PFSK-1 (cell line): Measurements from ENCODE around the gene HOXA3.

Experiments used
- POLR2AphosphoS5 ChIP-seq: IDR thresholded peaks from 2 replicates; pipeline ENCODE4 v1.6.1; 2012; ENCODE audit warnings: low read depth, mild to moderate bottlenecking, control low read depth, low read length, moderate library complexity
- REST ChIP-seq, 2 experiments: IDR thresholded peaks; 2 replicates each; pipeline versions ENCODE4 v1.6.1 to v1.8.0; 2011 to 2012; ENCODE audit warnings: low read depth in 2 of 2, low read length in 2 of 2, control low read depth in 1 of 2, inconsistent platforms in 1 of 2, mild to moderate bottlenecking in 1 of 2, moderate library complexity in 1 of 2; ENCODE audit not compliant: insufficient read depth in 1 of 2

GRCh38 chr7:27121684-27122076 is 30.7 kb downstream of the HOXA3 start:
- TF ChIP-seq POLR2AphosphoS5: no peak
- TF ChIP-seq REST (IDR thresholded peaks at IDR 0.05; ENCODE audit: insufficient read depth in 1 of 2, low read depth in 2 of 2, low read length in 2 of 2): no peak
